Mucosa of descending colon (tissue), 3 donors: ENCODE results near the gene AMZ1. TPM values are rescaled to one million over a fixed set of nuclear protein-coding genes. Genes with fewer than 3 reads are reported as not detected.

Experiments used
- ATAC-seq: fragments of 200-7000 bp; cut with Tn5 transposase; one replicate; pipeline ENCODE4 v1.9.1; 2020; ENCODE audit warnings: mild to moderate bottlenecking, moderate library complexity
- DNase-seq, 3 donors: peaks; one replicate each; pipeline ENCODE4 v3.0.0-alpha.2; 2020
- H3K36me3 ChIP-seq: fragments of 200-600 bp; one replicate; pipeline ENCODE4 v1.8.0; 2021; ENCODE audit warnings: low read depth, mild to moderate bottlenecking
- H3K4me1 ChIP-seq: fragments of 200-600 bp; one replicate; pipeline ENCODE4 v1.8.0; 2021; ENCODE audit warnings: low read depth, mild to moderate bottlenecking
- H3K4me3 ChIP-seq: fragments of 200-600 bp; one replicate; pipeline ENCODE4 v1.8.0; 2021; ENCODE audit warnings: mild to moderate bottlenecking
- H3K9me3 ChIP-seq: fragments of 200-600 bp; one replicate; pipeline ENCODE4 v1.8.0; 2021; ENCODE audit warnings: mild to moderate bottlenecking
- intact Hi-C, 2 donors: fragments of 100-400 bp; cut with DNase I in 1 of 2; cut with micrococcal nuclease in 1 of 2; formaldehyde crosslinking; loops; one replicate each; pipeline versions ENCODE4 v1.11.0 to v1.11.1; 2022; cut with DNase I, micrococcal nuclease
- total RNA-seq, 3 donors: library from RNA; stranded (reverse); fragmentation: NEBNext Ultra II Directional in 2 of 3; extraction: Animal tissue kit (Norgen Biotek cat#: 25700) in 2 of 3; gene quantifications; one replicate each; pipeline versions ENCODE4 v1.2.1 to v1.2.4, GENCODE V29; 2021 to 2023
- TF ChIP-seq, protein P1 (sequence below): fragments of 200-600 bp; IDR thresholded peaks from one replicate; pipeline ENCODE4 v1.8.0; 2022; ENCODE audit warnings: antibody characterized with exemption, mild to moderate bottlenecking
- donor health status: DM: no; HTN: no; CAD: no; lungs with moderate emphysema.
- donor health status: DM: no; HTN: no; CAD: no.
- donor health status: DM: no; HTN: yes; CAD: no.

AMZ1 gene
- total RNA-seq, 3 donors from 2014 or later = 0.61 to 1.3 TPM; not detected in 1

DNA sequence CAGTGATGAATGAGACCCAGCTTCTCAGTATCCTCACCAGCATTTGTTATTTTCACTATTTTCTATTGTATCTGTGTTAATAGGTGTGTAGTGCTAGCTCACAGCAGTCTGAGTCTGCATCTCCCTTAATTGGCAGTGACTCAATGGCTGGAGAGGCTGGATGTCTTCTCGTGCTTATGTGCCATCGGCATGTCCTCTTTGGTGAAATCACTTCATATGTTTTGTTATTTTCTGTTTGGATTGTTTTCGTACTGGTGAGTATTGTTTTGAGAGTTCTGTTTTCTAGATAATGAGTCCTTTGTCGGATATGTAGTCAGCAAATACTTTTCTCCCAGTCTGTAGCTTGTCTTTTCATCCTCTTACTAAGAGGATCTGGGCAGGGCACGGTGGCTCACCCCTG is 66.1 kb downstream of the AMZ1 start:
- H3K4me1 ChIP-seq = no peaks in the 10 kb centered on the region
- DNase-seq (no peak), ATAC-seq (no peak)
- H3K4me3 ChIP-seq = no peak overlapping the region
- TF ChIP-seq, protein P1, sequence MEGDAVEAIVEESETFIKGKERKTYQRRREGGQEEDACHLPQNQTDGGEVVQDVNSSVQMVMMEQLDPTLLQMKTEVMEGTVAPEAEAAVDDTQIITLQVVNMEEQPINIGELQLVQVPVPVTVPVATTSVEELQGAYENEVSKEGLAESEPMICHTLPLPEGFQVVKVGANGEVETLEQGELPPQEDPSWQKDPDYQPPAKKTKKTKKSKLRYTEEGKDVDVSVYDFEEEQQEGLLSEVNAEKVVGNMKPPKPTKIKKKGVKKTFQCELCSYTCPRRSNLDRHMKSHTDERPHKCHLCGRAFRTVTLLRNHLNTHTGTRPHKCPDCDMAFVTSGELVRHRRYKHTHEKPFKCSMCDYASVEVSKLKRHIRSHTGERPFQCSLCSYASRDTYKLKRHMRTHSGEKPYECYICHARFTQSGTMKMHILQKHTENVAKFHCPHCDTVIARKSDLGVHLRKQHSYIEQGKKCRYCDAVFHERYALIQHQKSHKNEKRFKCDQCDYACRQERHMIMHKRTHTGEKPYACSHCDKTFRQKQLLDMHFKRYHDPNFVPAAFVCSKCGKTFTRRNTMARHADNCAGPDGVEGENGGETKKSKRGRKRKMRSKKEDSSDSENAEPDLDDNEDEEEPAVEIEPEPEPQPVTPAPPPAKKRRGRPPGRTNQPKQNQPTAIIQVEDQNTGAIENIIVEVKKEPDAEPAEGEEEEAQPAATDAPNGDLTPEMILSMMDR = no peak
- no peaks in the 10 kb centered on the region for H3K9me3 ChIP-seq
- no peaks in the 10 kb centered on the region for H3K36me3 ChIP-seq
- intact Hi-C loops = no loop called here

DNA sequence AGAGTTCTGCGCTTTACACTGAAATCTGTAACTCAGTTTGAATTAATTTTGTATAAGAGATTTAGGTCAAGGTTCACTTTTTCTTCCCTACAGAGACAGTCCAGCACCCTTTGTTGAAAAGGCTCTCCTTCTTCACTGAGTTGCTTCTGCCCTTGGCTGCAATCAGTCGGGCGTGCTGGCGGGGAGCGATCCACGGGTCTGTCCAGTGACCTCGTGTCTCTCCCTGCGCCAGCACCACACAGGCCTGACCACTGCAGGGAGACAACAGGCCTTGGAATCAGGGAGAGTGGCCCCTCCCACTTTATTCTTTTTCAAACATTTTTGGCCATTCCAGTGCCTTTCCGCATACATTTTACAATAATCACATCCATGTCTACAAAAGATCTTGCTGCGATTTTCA is 66.9 kb downstream of the AMZ1 start:
- intact Hi-C loops = no loop called here
- peaks cover 6% of the 10 kb centered on the region for H3K4me1 ChIP-seq
- no peak overlapping the region for H3K4me3 ChIP-seq
- no peaks in the 10 kb centered on the region for H3K9me3 ChIP-seq
- TF ChIP-seq, protein P1 = no peak
- H3K36me3 ChIP-seq = no peaks in the 10 kb centered on the region
- no peak for ATAC-seq
- no peak for DNase-seq

DNA sequence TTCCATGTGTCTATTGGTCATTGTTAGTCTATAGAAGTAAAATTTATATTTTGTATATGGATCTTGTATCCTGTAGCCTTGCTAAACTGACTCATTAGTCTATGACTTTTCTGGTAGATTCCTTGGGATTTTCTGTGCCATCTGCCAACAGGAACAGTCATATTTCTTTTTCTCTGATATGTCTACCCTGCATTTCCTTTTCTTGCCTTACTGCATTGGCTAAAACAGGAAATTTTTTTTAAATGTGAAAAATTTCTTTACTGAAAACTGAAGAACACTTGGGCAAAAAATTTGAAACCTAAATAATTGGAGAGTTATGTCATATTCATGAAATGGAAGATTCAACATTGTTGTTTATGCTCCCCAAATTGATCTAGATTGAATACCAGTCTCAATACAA is 67.5 kb downstream of the AMZ1 start:
- Histone ChIP-seq H3K9me3 (no peaks in the 10 kb centered on the region), H3K4me1 (peaks cover 6% of the 10 kb centered on the region), H3K36me3 (no peaks in the 10 kb centered on the region), H3K4me3 (no peak overlapping the region)
- TF ChIP-seq, protein P1 = no peak
- no peak for DNase-seq
- intact Hi-C loops = no loop called here
- no peak for ATAC-seq

DNA sequence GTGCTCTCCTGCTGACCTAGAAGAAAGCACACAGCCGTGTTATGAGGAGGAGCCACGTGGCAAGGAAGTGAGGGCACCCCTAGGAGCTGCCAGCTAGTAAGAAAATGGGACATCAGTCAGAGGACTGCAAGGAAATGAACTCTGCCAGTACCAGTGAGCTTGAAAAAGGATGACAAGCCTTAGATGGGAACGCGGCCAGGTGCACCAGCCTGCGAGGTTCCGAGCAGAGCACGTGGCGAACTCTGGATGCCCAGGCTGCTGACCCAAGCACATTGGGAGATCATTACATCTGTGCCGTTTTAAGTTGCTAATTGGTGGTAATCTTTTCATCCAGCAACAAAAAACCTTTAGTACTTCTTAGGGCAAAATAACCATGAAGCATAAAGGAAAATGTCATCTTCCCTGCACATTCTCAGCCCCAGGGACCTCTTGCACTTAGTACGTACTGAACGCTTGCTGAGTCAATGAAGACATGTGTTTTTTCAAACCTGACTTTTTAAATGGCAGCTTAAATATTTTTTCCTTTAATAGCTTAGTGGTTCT is 69.4 kb downstream of the AMZ1 start:
- Histone ChIP-seq H3K4me3 (no peak overlapping the region), H3K36me3 (no peaks in the 10 kb centered on the region), H3K9me3 (no peaks in the 10 kb centered on the region), H3K4me1 (peaks cover 12% of the 10 kb centered on the region)
- no peak for DNase-seq
- TF ChIP-seq, protein P1 = no peak
- no peak for ATAC-seq
- intact Hi-C loops = no loop called here

DNA sequence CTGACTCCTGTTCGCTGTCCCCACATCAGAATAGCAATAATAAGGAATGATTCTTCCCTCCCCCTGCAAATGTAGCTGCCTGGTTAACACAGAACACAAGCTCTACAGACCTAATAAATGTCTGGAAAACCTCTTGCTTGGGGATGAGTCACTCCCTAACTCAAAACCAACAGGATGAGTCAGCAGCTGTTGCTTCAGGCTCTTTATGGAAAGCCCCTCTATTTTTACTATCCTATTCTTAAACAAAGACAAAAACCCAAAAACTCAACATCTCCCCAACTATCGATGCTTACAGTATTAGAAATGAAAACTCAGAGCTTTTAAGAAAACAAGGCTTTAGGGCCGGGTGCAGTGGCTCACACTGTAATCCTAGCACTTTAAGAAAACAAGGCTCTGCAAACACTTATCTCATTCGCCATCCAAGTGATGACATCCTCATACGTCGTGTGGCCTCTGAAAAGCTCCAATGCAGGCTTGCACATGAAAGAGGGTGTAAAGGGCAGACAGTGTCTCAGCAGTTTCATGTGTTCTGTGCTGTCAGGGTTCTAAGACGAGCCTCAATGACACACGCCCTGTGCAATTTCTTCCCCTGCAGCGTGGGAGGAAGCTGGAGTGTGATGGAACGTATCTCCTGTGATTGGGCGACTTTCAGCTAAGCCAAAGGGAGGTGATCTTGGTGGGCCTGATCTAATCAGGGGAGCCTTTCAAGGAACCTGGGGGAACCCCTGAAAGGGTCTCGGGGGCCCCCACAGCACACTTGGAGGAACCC is 70.1 kb downstream of the AMZ1 start:
- TF ChIP-seq, protein P1 = no peak

More for the DNA sequence above, 70.1 kb downstream of the AMZ1 start:
- DNase-seq = peak in 1 of 3 donors; percentile 48
- H3K4me1 ChIP-seq = peaks cover 12% of the 10 kb centered on the region
- intact Hi-C loops = no loop called here
- no peaks in the 10 kb centered on the region for H3K36me3 ChIP-seq
- no peak overlapping the region for H3K4me3 ChIP-seq
- ATAC-seq = peak; percentile 23
- H3K9me3 ChIP-seq = no peaks in the 10 kb centered on the region
